Heart right ventricle (tissue), 16 donors: ENCODE results near the gene FAIM2. TPM values are rescaled to one million over a fixed set of nuclear protein-coding genes. Genes with fewer than 3 reads are reported as not detected.
A peak's percentile ranks its signal among the peaks of the same experiment; 100 is the strongest.

ENCODE experiments used
- ATAC-seq, 8 donors: fragments of 200-7000 bp; cut with Tn5 transposase; one replicate each; pipeline ENCODE4 v1.9.1; 2020; ENCODE audit warnings: mild to moderate bottlenecking in 8 of 8, moderate library complexity in 8 of 8, moderate number of reproducible peaks in 1 of 8
- DNase-seq, 2 donors: peaks; one replicate each; pipeline ENCODE4 v3.0.0-alpha.2; 2020
- H3K27ac ChIP-seq, 10 donors: fragments of 200-600 bp; sonication (generic) in 2 of 10; one replicate each; pipeline versions ENCODE4 v1.5.0 to v1.8.0; 2020 to 2022; ENCODE audit warnings: mild to moderate bottlenecking in 3 of 10
- H3K27me3 ChIP-seq, 7 donors: fragments of 200-600 bp; one replicate each; pipeline ENCODE4 v1.8.0; 2021 to 2022; ENCODE audit warnings: mild to moderate bottlenecking in 2 of 7
- H3K36me3 ChIP-seq, 9 donors: fragments of 200-600 bp; sonication (generic) in 1 of 9; one replicate each; pipeline versions ENCODE4 v1.5.0 to v1.8.0; 2020 to 2022; ENCODE audit warnings: mild to moderate bottlenecking in 2 of 9
- H3K4me1 ChIP-seq, 9 donors: fragments of 200-600 bp; sonication (generic) in 1 of 9; one replicate each; pipeline versions ENCODE4 v1.5.0 to v1.8.0; 2020 to 2022; ENCODE audit warnings: mild to moderate bottlenecking in 4 of 9
- H3K4me3 ChIP-seq, 10 donors: fragments of 200-600 bp; sonication (generic) in 2 of 10; one replicate each; pipeline versions ENCODE4 v1.5.0 to v1.8.0; 2020 to 2022; ENCODE audit warnings: mild to moderate bottlenecking in 7 of 10, moderate library complexity in 2 of 10
- H3K9me3 ChIP-seq, 11 donors: fragments of 200-600 bp in 10 of 11; sonication (generic) in 2 of 11; one replicate each; pipeline versions ENCODE4 v1.5.0 to v1.8.0; 2013 to 2022; ENCODE audit warnings: mild to moderate bottlenecking in 2 of 11, control low read depth in 1 of 11, moderate library complexity in 1 of 11
- WGBS, 2 donors: extraction: QIAGEN DNeasy Blood & Tissue Kit; methylation state at CpG; one replicate each; pipeline ENCODE4 v1.1.7; 2013; ENCODE audit warnings: inconsistent platforms in 1 of 2; 5-methylcytosine and 5-hydroxymethylcytosine counted together
- intact Hi-C, 10 donors: fragments of 100-400 bp; cut with DNase I; formaldehyde crosslinking; loops; one replicate each; pipeline versions ENCODE4 v1.11.1 to v1.14.2; 2022
- polyA plus RNA-seq, 2 donors: library from polyadenylated mRNA; stranded (reverse); fragments of 200-250 nt; gene quantifications; one replicate each; pipeline ENCODE4 v1.2.3, GENCODE V29; 2013
- total RNA-seq, 10 donors: library from RNA; stranded (reverse); fragmentation: NEBNext Ultra II Directional in 3 of 10; extraction: Animal tissue kit (Norgen Biotek cat#: 25700) in 3 of 10; gene quantifications; one replicate each; pipeline versions ENCODE4 v1.2.1 to v1.2.4, GENCODE V29; 2021 to 2023
- TF ChIP-seq, protein P1 (sequence below), 9 donors: fragments of 200-600 bp; sonication (generic) in 2 of 9; IDR thresholded peaks; one replicate each; pipeline versions ENCODE4 v1.5.0 to v1.8.0; 2021 to 2022; ENCODE audit warnings: antibody characterized with exemption in 9 of 9, mild to moderate bottlenecking in 5 of 9, moderate library complexity in 1 of 9
- donor health status: Arrhythmogenic right ventricular cardiomyopathy.
- donor health status: ischemic (EF 13 %, LVEDD 7.1; RV severe dilation, severe dysfunction).
- donor health status: healthy with polysubstance abuse.
- donor health status: DM: no; HTN: yes; CAD: no.
- donor health status: DM: no; HTN: no; CAD: no.
- donor health status: ischemic (EF 25% LVEDD 6.9; RV normal size, moderate dysfunction).
- donor health status: ischemic (EF 25% LVEDD 5.7; RV mildly dilated, moderate dysfunction).
- donor health status: healthy.
- donor health status: DM: yes; HTN: yes; CAD: no.
- donor health status: Ischemic cardiomyopathy.
- donor health status: ischemic (EF 35%, LVEDD 5.7; RV mildly dilated, moderate dysfunction).
- donor health status: nonischemic (EF 11% LVEDD 7.7; RV severe dilation, severe dysfunction).
- donor health status: DM: yes; HTN: yes; CAD: no.
- donor health status: PGD.
- donor health status: ischemic (EF 29% LVEDD 5.4; RV normal size, mild dysfunction).
- donor health status: nonischemic (EF 23%, LVEDD 6.1; RV moderate dilation, normal function).

Gene FAIM2
- total and polyA plus RNA-seq, 12 donors: 1.2 to 15.0 (median 3.5) TPM

DNA sequence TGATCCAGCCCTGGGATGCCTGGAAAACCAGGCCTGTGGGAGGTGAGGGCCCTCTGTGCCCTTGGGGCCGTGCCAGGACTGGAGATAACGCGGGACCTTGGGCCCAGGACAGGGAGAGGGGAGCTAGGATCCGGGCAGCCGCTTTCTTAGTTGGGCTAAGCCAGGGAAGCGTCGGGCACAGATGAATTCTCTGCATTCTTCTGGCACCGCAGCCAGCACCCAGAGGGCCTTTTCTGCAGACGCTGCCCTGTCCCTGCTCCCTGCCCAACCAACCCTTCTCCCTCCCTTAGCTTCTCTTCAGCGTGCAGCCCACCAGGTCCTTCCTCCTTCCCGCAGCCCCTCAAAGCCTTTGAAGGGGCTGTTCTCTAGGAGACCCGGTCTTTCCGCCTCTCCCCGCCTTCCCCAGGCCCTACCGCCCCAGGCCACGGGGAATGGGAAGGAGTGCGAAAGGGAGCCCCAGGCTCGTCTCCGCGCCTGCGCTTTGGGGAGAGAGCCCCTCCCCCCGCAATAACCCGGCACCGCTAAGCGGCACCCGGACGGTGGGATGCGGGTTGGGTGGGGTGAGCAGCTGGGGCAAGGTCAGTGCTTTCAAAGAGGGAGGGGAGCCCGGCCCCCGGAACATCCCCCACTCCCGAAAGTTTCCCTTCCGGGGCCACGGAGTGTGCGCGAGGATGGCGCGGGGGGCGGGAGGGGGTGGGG lies 76.2 kb downstream of the FAIM2 start:
- peak; percentile 76 to 78 for DNase-seq
- Histone ChIP-seq H3K4me1 (peaks cover 17 to 60% (median 50%) of the 10 kb centered on the region in 9 donors), H3K27ac (peak overlapping the region; percentile 83 to 97 (median 93)), H3K4me3 (peak overlapping the region; percentile 78 to 92 (median 89)), H3K36me3 (peaks cover 0 to 6% (median 0%) of the 10 kb centered on the region in 9 donors), H3K9me3 (no peaks in the 10 kb centered on the region), H3K27me3 (no peaks in the 10 kb centered on the region)
- 1 to 2% methylated on average over 37 to 38 of the region's 38 CpGs for WGBS, 2 donors
- TF ChIP-seq, protein P1, sequence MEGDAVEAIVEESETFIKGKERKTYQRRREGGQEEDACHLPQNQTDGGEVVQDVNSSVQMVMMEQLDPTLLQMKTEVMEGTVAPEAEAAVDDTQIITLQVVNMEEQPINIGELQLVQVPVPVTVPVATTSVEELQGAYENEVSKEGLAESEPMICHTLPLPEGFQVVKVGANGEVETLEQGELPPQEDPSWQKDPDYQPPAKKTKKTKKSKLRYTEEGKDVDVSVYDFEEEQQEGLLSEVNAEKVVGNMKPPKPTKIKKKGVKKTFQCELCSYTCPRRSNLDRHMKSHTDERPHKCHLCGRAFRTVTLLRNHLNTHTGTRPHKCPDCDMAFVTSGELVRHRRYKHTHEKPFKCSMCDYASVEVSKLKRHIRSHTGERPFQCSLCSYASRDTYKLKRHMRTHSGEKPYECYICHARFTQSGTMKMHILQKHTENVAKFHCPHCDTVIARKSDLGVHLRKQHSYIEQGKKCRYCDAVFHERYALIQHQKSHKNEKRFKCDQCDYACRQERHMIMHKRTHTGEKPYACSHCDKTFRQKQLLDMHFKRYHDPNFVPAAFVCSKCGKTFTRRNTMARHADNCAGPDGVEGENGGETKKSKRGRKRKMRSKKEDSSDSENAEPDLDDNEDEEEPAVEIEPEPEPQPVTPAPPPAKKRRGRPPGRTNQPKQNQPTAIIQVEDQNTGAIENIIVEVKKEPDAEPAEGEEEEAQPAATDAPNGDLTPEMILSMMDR (IDR thresholded peaks at IDR 0.05): no peak
- peak; percentile 54 to 79 (median 64) for ATAC-seq
- intact Hi-C loops: loop anchor here in 1 of 10 donors (2.0 to 10.0 kb wide), 2 partner anchors 15 to 183 kb away; partner anchors contain the start of gene BCDIN3D

DNA sequence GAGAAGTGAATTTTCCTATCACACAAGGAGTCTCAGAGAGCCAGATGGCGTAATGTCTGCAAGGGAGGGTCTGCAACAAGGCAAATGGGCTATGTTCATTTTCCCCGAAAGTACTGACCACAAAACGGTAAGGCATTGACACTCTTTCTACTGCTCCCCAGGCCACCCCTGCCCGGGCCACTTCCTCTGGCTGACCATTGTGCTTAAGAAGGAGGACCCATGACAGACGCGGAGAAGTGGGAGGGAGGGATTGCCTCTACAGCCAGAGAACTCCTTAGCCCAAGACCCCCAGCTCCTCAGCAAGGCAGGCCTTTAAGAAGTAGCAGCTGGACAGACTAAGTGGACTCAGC lies 76.7 kb downstream of the FAIM2 start:
- H3K4me3 ChIP-seq: peak overlapping the region; percentile 78 to 92 (median 89)
- no peaks in the 10 kb centered on the region for H3K9me3 ChIP-seq
- intact Hi-C loops: loop anchor here in 1 of 10 donors (10.0 kb wide), 1 partner anchor 182 kb away; no protein-coding TSS in a partner anchor
- WGBS, 2 donors: 29 to 32% methylated on average over 6 of the region's 6 CpGs
- peaks cover 17 to 66% (median 52%) of the 10 kb centered on the region in 9 donors for H3K4me1 ChIP-seq
- DNase-seq: no peak
- peaks cover 0 to 11% (median 2%) of the 10 kb centered on the region in 9 donors for H3K36me3 ChIP-seq
- TF ChIP-seq, protein P1 (IDR thresholded peaks at IDR 0.05): no peak
- no peaks in the 10 kb centered on the region for H3K27me3 ChIP-seq
- H3K27ac ChIP-seq: peak overlapping the region; percentile 83 to 97 (median 93)
- no peak for ATAC-seq

DNA sequence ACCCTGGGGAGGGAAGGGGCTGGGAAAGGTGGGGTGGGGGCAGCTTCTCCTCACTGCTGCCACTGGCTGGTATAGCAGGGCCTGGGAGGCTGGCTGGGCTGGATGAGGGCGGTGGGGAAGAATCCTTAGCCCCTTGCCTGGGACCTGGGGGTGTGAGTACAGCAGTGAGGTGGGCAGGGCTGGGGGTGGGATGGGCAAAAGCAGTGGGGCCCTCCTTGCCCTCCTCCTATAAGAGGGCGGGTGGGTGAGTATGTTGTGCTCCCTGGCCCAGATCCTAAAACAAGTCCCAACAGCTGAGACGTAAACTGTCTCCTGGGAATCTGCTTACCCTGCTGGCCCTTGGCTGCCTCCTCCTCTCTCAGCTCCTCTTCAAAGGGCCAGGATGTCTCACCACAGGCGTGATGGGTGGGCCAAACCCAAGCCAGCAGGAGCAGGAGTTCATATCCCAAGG lies 77.7 kb downstream of the FAIM2 start:
- no peak for DNase-seq
- intact Hi-C loops: loop anchor here in 1 of 10 donors (10.0 kb wide), 1 partner anchor 181 kb away; no protein-coding TSS in a partner anchor
- WGBS, 2 donors: 25 to 54% methylated on average over 4 of the region's 4 CpGs
- H3K27ac ChIP-seq: peak overlapping the region in 9 of 10 donors; percentile 21 to 97 (median 93)
- peaks cover 17 to 76% (median 63%) of the 10 kb centered on the region in 9 donors for H3K4me1 ChIP-seq
- ATAC-seq: no peak
- TF ChIP-seq, protein P1 (IDR thresholded peaks at IDR 0.05): no peak
- H3K9me3 ChIP-seq: no peaks in the 10 kb centered on the region
- peaks cover 0 to 11% (median 2%) of the 10 kb centered on the region in 9 donors for H3K36me3 ChIP-seq
- H3K27me3 ChIP-seq: no peaks in the 10 kb centered on the region
- peak overlapping the region in 6 of 10 donors; percentile 29 to 91 (median 86) for H3K4me3 ChIP-seq

DNA sequence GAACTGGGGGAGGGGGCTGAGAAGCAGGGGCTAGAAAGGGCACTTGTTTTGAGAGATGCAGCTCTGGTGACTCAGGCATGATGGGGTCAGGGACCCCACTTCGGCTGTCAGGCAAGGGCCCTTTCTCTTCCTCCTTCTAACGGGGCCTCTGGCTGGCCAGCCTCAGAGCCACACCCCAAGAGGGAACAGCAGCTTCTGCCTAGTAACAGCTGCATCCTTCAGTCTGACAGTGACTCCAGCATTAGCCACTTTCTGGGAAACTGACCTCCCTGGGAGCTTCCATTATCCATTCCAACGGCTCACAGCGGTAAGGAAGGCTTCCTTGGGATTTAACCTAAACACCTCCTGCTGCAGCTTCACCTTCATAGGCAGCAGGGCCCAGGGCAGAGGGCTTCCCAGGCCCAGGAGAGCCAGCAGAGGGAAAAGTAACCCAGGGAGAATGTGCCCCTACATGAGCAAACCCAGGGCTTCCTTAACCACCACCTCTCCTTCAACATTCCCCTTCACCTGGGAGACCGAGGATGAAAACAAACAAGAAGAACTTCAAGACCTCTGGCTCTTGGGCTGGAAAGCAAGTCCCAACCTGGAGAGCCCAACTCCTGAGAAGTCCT lies 78.2 kb downstream of the FAIM2 start:
- ATAC-seq (peak in 1 of 8 donors; percentile 6), DNase-seq (no peak)
- peak overlapping the region in 9 of 10 donors; percentile 24 to 97 (median 93) for H3K27ac ChIP-seq
- TF ChIP-seq, protein P1 (IDR thresholded peaks at IDR 0.05): no peak
- no peaks in the 10 kb centered on the region for H3K9me3 ChIP-seq
- H3K4me3 ChIP-seq: peak overlapping the region in 4 of 10 donors; percentile 8 to 90 (median 32)
- peaks cover 22 to 81% (median 68%) of the 10 kb centered on the region in 9 donors for H3K4me1 ChIP-seq
- 36 to 38% methylated on average over 5 of the region's 5 CpGs for WGBS, 2 donors
- intact Hi-C loops: loop anchor here in 1 of 10 donors (10.0 kb wide), 1 partner anchor 181 kb away; no protein-coding TSS in a partner anchor
- peaks cover 0 to 11% (median 2%) of the 10 kb centered on the region in 9 donors for H3K36me3 ChIP-seq
- no peaks in the 10 kb centered on the region for H3K27me3 ChIP-seq
